MM.1S (cell line): ENCODE data around the gene SH3BP4.

Source experiments
- CTCF ChIP-seq: fragments of 300-600 bp; sonication (generic); IDR thresholded peaks from 2 replicates; pipeline ENCODE4 v1.5.1; 2016; ENCODE audit warnings: antibody characterized with exemption, low read length, mixed read lengths
- EZH2 ChIP-seq: fragments of 300-600 bp; sonication (generic); optimal IDR thresholded peaks from 2 replicates; pipeline ENCODE3; 2017; ENCODE audit warnings: low read depth, mild to moderate bottlenecking, antibody characterized with exemption, low read length, mixed read lengths

GRCh38 chr2:235030126-235030525, 78.3 kb downstream of the SH3BP4 start:
- TF ChIP-seq CTCF (no peak), EZH2 (no peak)
